H7 (cell line): ENCODE measurements around the gene H2AZ2. TPM values are rescaled to one million over a fixed set of nuclear protein-coding genes. Genes with fewer than 3 reads are reported as not detected.
"Not testable (repeated sequence)": the region's sequence is repeated elsewhere in the genome, so short reads cannot be mapped to it uniquely, and the experiment has no call there.

Source experiments
- DNase-seq: peaks from one replicate; pipeline ENCODE4 v3.0.0; 2012
- H3K27me3 ChIP-seq: 2 replicates; pipeline ENCODE4 v1.6.0; 2011; ENCODE audit warnings: mild to moderate bottlenecking, low read length; ENCODE audit not compliant: control insufficient read depth, insufficient read depth
- H3K36me3 ChIP-seq: replicated peaks from 2 replicates; pipeline ENCODE4 v1.5.1; 2011; ENCODE audit warnings: low read length; ENCODE audit not compliant: control insufficient read depth, insufficient read depth
- H3K4me3 ChIP-seq: 2 replicates; pipeline ENCODE4 v1.5.1; 2011; ENCODE audit warnings: low read depth, mild to moderate bottlenecking, control low read depth, low read length, moderate library complexity; ENCODE audit not compliant: insufficient read depth
- total RNA-seq: library from RNA; depleted of rRNA; stranded (reverse); fragments of >200 nt; shearing (Covaris generic); gene quantifications from 2 replicates; pipeline ENCODE4 v1.2.3, GENCODE V29; 2014

H2AZ2 gene
- total RNA-seq, 1 experiment from 2014 or later = 184 TPM

- no peaks in the 10 kb centered on the region; the same call in none of the 2 replicates for H3K36me3 ChIP-seq
- no peak for DNase-seq
- no peak overlapping the region for H3K4me3 ChIP-seq
- H3K27me3 ChIP-seq = no peaks in the 10 kb centered on the region
These were observed 33.7 kb upstream of the H2AZ2 start for GRCh38 chr7:44881610-44882009.

- DNase-seq = no peak
- Histone ChIP-seq H3K27me3 (no peaks in the 10 kb centered on the region), H3K36me3 (no peaks in the 10 kb centered on the region; the same call in none of the 2 replicates), H3K4me3 (no peak overlapping the region)
These were observed 33.2 kb upstream of the H2AZ2 start for GRCh38 chr7:44881066-44881600.

GRCh38 chr7:44880317-44881018 is 32.6 kb upstream of the H2AZ2 start:
- no peak for DNase-seq
- Histone ChIP-seq H3K27me3 (no peaks in the 10 kb centered on the region), H3K4me3 (no peak overlapping the region), H3K36me3 (no peaks in the 10 kb centered on the region; the same call in none of the 2 replicates)

GRCh38 chr7:44876393-44876792 is 28.5 kb upstream of the H2AZ2 start:
- no peaks in the 10 kb centered on the region; the same call in 1 of the 2 replicates for H3K36me3 ChIP-seq
- DNase-seq = no peak
- H3K27me3 ChIP-seq = no peaks in the 10 kb centered on the region
- H3K4me3 ChIP-seq = no peak overlapping the region

- DNase-seq = no peak
- Histone ChIP-seq H3K4me3 (no peak overlapping the region), H3K36me3 (no peaks in the 10 kb centered on the region; the same call in 1 of the 2 replicates), H3K27me3 (no peaks in the 10 kb centered on the region)
These were observed 27.4 kb upstream of the H2AZ2 start for GRCh38 chr7:44875241-44875640.

- no peaks in the 10 kb centered on the region for H3K27me3 ChIP-seq
- H3K4me3 ChIP-seq = no peak overlapping the region
- H3K36me3 ChIP-seq = no peaks in the 10 kb centered on the region
- DNase-seq = no peak
These were observed 24.9 kb upstream of the H2AZ2 start for GRCh38 chr7:44872787-44873186.

- DNase-seq, H3K4me3 ChIP-seq, H3K27me3 ChIP-seq, H3K36me3 ChIP-seq: not testable (repeated sequence)
These were observed 24.0 kb upstream of the H2AZ2 start for GRCh38 chr7:44871918-44872317.

GRCh38 chr7:44870780-44871179 is 22.9 kb upstream of the H2AZ2 start:
- not testable (repeated sequence) for H3K27me3 ChIP-seq, H3K36me3 ChIP-seq, H3K4me3 ChIP-seq, DNase-seq

- H3K27me3 ChIP-seq, DNase-seq, H3K4me3 ChIP-seq, H3K36me3 ChIP-seq: not testable (repeated sequence)
These were observed 22.4 kb upstream of the H2AZ2 start for GRCh38 chr7:44870336-44870735.

- DNase-seq = no peak
- Histone ChIP-seq H3K36me3 (no peaks in the 10 kb centered on the region), H3K27me3 (no peaks in the 10 kb centered on the region), H3K4me3 (no peak overlapping the region)
These were observed 19.4 kb upstream of the H2AZ2 start for GRCh38 chr7:44867073-44867995.

GRCh38 chr7:44861949-44862348 is 14.1 kb upstream of the H2AZ2 start:
- H3K36me3 ChIP-seq, H3K27me3 ChIP-seq, H3K4me3 ChIP-seq, DNase-seq: not testable (repeated sequence)

- no peaks in the 10 kb centered on the region for H3K36me3 ChIP-seq
- H3K4me3 ChIP-seq = no peak overlapping the region
- DNase-seq = no peak
- no peaks in the 10 kb centered on the region for H3K27me3 ChIP-seq
These were observed 10.3 kb upstream of the H2AZ2 start for GRCh38 chr7:44858161-44858560.

- Histone ChIP-seq H3K36me3 (no peaks in the 10 kb centered on the region), H3K4me3 (no peak overlapping the region), H3K27me3 (no peaks in the 10 kb centered on the region)
- no peak for DNase-seq
These were observed 6.9 kb upstream of the H2AZ2 start for GRCh38 chr7:44854644-44855364.

GRCh38 chr7:44853391-44853790 is 5.5 kb upstream of the H2AZ2 start:
- H3K36me3 ChIP-seq = no peaks in the 10 kb centered on the region
- DNase-seq = no peak
- H3K4me3 ChIP-seq = no peak overlapping the region
- no peaks in the 10 kb centered on the region for H3K27me3 ChIP-seq
